HL-60 (cell line): ENCODE measurements around the gene USP17L28.
"Not testable (repeated sequence)": the region's sequence is repeated elsewhere in the genome, so short reads cannot be mapped to it uniquely, and the experiment has no call there.

Experiments used
- CTCF ChIP-seq: IDR thresholded peaks from one replicate; pipeline ENCODE4 v1.5.1; 2011; ENCODE audit warnings: low read length, control low read depth, inconsistent platforms; ENCODE audit not compliant: insufficient read depth
- POLR2AphosphoS5 ChIP-seq: IDR thresholded peaks from 2 replicates; pipeline ENCODE4 v1.6.1; 2012; ENCODE audit warnings: low read depth

GRCh38 chr4:9389001-9389400 is 40.3 kb downstream of the USP17L28 start:
- TF ChIP-seq CTCF, POLR2AphosphoS5: not testable (repeated sequence)
